NCI-H69 (cell line): ENCODE measurements around the gene CACHD1.

Source experiments
- DNase-seq: peaks from one replicate; lab custom pipeline; 2025; lab: John Stamatoyannopoulos, UW

The CACHD1 gene

GRCh38 chr1:64473367-64473766 lies 3.4 kb downstream of the CACHD1 start:
- DNase-seq, result no peak

- no peak for DNase-seq
Measured at GRCh38 chr1:64474133-64474532, 4.2 kb downstream of the CACHD1 start.

GRCh38 chr1:64474665-64475439 lies 4.9 kb downstream of the CACHD1 start:
- DNase-seq, result peak; percentile 85

DNA sequence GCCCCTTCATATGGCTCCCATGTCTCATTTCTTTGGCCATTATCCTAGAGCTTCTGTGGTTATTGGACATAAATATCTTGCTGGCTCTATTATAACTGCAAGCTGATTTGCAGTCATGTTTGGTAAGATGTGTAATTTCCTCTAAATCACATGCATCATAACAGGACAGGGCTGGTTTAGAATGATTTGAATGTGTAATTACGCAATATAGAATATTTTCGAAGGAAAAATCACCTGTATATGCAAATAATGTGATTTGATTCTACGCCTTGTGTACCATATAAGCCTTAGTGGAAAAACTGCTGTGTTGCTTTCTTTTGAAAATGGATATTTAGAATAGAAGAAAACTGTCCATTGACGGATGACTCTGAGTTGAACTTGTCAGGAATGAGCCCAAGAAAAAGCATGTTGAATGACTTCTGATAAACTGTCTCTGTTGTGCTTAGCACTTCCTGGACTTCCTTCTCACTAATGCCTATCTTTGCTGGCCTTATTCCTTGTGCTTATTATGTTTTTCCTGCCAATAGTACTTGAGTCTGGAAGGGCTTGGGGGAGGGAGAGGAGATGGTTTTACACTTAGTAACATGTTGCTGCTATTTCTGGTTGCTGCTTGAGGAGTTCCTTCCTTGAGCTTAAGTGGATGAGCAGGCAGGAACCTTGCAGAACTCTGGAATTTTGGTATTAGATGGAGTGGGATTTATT lies 6.5 kb downstream of the CACHD1 start:
- DNase-seq, result peak; percentile 9

- no peak for DNase-seq
Measured at GRCh38 chr1:64478594-64479470, 8.9 kb downstream of the CACHD1 start.

DNA sequence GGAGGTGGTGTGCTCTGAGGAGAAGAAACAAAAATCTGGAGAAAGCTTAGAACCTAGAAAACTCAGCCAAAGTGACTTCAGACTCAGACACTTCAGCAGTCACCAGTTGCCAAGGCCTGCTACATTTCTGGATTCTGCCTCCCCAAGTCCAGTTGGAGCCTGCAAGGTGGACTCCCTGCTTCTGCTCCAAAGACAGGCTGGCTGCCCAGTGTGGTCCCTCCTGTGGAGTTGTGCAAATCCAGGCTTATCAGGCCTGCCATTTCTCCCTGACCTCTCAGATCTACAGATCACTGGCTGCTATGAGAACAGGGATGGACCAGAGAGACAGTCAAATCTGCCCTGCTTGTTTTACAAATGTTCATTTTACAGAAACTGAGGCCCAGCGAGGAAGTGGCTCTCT lies 9.9 kb downstream of the CACHD1 start:
- peak; percentile 9 for DNase-seq

DNA sequence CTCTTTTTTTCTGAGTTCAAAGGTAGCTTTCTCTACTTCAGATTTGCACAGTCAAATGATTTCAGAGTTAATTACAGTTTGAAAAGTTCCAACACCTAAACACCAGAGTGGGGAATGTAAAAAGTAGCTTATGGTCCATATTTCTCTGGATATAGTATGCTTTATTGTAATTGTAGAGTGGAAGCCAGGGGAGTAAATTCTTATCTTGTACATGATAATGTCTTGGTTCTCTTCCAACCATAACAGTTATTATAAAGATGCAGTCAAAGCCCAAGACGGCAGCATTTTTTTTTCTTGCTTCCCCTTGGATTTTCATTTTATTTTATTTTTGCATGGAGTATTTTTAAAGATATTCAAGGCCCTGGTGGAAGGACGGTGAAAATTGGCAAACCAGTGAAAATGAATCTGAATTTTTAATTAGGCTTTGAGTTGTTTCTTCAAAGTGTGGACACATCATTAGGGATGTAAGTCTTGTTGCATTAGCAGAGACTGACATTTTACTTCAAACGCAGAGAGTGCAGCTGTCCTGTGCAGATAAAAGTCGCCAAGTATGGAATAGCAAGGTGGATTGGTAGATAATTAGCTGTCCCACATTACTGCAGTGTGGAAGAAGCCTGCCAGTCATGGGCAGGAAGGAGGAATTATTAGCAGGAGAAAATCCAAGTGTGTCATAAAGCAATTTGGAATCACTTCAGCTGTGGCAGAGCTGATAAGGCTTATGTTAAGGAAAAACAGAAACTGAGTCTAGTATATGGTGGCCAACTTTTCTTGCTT lies 11.3 kb downstream of the CACHD1 start:
- DNase-seq, result no peak

GRCh38 chr1:64482128-64482527 lies 12.2 kb downstream of the CACHD1 start:
- DNase-seq, result no peak

- no peak for DNase-seq
Measured at GRCh38 chr1:64482720-64483119, 12.8 kb downstream of the CACHD1 start.

DNA sequence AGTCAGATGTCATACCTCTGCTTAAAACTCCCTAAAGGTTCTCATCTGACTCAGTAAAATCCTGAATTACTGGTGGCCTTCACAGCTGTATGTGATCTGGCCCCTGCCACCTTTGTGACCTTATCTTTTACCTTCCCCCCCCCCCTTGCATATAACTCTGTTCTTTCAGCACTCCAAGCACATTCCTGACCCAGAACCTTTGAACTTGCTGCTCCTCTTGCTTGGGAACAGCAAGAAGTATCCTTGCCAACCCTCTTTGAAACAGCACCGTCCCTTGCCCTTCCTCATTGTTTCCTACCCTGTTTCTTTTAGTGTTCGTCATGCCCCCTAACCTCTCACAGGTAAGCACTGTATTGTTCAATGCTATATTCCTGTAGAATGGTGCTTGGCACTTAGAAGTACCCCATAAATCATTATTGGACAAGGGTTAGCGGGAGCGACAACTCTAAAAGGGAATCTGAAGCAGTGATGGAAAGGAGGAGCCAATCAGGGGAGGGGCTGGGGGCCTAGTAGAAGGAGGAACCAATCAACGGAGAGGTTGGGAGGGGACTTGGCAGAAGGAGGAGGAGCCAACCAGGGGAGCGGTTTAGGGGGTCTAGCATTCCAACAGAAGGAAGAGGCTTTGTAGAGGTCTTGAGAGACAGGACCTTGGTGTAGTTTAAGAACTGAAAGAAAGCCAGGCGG lies 13.9 kb downstream of the CACHD1 start:
- DNase-seq, result peak; percentile 19

GRCh38 chr1:64484651-64485050 lies 14.7 kb downstream of the CACHD1 start:
- peak; percentile 69 for DNase-seq

GRCh38 chr1:64486193-64486592 lies 16.3 kb downstream of the CACHD1 start:
- no peak for DNase-seq

DNA sequence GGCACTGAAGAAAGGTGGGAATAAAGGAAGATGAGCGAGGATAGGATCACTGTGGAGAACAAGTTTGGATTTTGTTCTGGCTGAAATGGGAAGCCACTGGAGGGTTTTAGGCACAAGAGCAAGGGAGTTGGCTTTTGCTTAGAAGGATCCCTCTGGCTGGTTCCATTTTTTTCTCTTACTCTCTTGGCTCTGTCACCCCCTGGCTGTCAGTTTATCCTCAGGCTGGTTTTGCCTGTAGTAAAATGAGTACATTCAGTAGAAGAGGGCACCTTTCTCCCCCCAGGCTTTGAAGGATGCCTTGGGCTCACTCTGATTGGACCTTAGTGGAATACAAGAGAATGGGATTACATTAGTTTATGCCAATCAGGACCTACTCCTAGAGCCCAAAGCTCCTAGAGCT lies 17.1 kb downstream of the CACHD1 start:
- DNase-seq, result peak; percentile 42

DNA sequence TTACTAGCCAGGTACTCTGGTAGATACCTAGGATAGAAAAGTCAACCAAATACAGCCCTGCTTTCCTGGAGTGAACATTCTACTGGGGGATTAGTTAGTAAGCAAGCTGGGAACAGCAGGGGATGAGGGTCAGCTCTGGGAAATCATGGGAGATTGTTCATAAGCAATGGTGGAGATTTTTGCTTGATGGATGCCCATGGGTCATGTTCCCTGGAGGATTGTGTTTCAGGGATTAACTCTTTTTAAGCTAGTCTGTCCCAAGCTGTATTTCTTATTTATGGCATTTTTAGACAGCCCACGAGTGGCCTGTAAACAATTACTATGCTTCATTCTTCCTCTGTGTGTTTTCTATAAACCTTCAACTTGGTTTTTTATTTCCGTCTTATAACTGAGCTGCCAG lies 18.9 kb downstream of the CACHD1 start:
- DNase-seq, result peak; percentile 27

DNA sequence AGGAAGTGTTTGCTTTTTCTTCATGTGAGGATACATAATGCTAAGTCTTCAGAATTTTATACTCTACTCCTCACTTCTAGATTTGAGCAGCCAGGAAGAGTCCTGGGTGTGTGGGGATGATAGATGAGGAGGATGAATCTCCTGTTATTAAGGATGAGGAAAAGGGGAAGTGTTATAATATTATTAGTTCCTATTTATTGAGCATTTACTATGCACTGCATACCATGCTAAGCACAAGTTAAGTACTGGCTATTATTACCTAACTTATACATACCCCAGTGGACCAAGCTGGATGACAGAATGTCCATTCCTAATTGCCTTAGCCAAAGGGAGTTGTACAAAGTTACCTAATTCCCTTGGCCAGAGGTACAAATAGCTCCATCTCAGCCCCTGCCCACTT lies 19.8 kb downstream of the CACHD1 start:
- DNase-seq, result no peak

DNA sequence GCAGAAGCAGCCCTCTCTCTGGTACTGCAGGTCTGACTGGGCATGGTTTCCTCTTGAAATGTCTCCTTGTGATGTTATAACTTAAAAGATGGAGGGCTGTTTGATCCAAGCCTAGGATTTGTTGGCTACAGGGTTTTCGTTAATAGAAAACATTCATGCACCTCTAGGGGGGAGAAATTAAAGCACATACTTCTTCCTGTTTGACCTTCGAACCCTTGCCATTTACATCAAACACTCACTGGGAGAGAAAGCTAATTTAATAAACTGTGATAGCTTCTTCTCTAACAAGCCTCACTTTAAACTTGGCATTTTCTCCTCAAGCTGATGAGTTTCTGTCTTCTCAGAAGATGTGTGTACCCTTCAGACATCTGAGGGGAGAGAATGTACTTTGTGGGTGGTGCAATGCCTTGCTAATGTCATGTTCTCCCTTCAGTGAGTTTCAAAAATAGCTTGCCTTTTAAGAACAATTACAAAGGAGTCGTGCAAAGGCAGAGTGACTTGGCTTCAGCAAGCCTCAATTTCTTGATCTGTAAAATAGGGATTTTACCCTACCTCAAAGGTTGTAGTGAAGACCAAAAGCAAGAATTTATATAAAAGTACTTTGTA lies 20.4 kb downstream of the CACHD1 start:
- peak; percentile 39 for DNase-seq

- DNase-seq, result peak; percentile 45
Measured at GRCh38 chr1:64492424-64492823, 22.5 kb downstream of the CACHD1 start.

GRCh38 chr1:64493831-64494230 lies 23.9 kb downstream of the CACHD1 start:
- no peak for DNase-seq

DNA sequence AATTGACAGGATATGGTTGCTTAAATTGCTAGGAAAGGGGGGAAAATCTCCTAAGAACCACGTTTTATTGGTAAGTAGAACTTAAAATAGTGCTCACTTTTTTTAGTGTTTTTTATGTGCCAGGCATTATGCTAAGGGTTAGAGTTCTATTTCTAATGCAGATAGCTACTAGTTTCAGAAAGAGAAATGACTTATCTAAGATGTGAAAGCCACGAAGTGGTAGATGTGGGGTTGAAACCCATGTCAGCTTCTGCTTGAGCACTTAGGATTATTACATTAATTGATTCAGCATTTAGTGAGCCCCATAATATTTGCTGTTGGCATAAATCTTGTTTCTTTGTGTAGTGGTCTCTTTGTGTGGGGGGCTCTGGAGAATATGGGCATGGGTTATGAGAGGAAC lies 24.7 kb downstream of the CACHD1 start:
- DNase-seq, result no peak

GRCh38 chr1:64495878-64496277 lies 25.9 kb downstream of the CACHD1 start:
- DNase-seq, result peak; percentile 89

DNA sequence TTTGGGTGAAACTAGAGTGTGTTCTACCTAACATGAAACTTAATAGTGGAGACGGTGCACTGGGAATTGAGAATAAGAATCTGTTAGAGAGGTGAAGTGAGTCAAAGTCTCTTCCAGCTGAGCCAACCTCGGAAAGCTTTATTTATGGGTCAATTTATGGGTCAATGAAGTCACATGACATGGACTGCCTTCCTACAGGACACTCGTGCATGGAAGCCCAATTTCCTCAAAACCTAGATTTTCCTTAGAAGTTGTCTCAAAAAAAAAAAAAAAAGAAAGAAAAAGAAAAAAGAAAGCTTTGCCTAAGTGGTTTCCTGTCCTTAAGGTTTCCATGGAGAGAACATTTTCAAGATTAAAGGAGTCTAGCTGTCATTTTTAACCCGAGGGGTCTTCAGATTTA lies 26.7 kb downstream of the CACHD1 start:
- DNase-seq, result peak; percentile 42
